ENCODE measurements around the gene PDZK1IP1.
"Not testable (repeated sequence)": the region's sequence is repeated elsewhere in the genome, so short reads cannot be mapped to it uniquely, and the experiment has no call there.

Gene PDZK1IP1

GRCh38 chr1:47179017-47179987 lies 10.5 kb downstream of the PDZK1IP1 start:
- peak; percentile 87 for DNase-seq

GRCh38 chr1:47178654-47179016 lies 11.2 kb downstream of the PDZK1IP1 start:
- no peak for DNase-seq

- no peak for DNase-seq
These were observed 11.8 kb downstream of the PDZK1IP1 start for GRCh38 chr1:47178020-47178419.

- peak; percentile 72 for DNase-seq
These were observed 14.5 kb downstream of the PDZK1IP1 start for GRCh38 chr1:47175227-47175934.

- no peak for DNase-seq
These were observed 15.2 kb downstream of the PDZK1IP1 start for GRCh38 chr1:47174656-47175020.

GRCh38 chr1:47172782-47173181 lies 17.1 kb downstream of the PDZK1IP1 start:
- no peak for DNase-seq

- DNase-seq, result no peak
These were observed 25.3 kb downstream of the PDZK1IP1 start for GRCh38 chr1:47164552-47164951.

GRCh38 chr1:47161298-47162040 lies 28.4 kb downstream of the PDZK1IP1 start:
- DNase-seq, result no peak

- DNase-seq, result no peak
These were observed 29.1 kb downstream of the PDZK1IP1 start for GRCh38 chr1:47160716-47161115.

GRCh38 chr1:47157957-47158356 lies 31.9 kb downstream of the PDZK1IP1 start:
- not testable (repeated sequence) for DNase-seq

- not testable (repeated sequence) for DNase-seq
These were observed 33.4 kb downstream of the PDZK1IP1 start for GRCh38 chr1:47156457-47156856.

- DNase-seq, result not testable (repeated sequence)
These were observed 40.7 kb downstream of the PDZK1IP1 start for GRCh38 chr1:47149162-47149561.

GRCh38 chr1:47147047-47147785 lies 42.6 kb downstream of the PDZK1IP1 start:
- DNase-seq, result no peak

GRCh38 chr1:47146495-47146894 lies 43.3 kb downstream of the PDZK1IP1 start:
- not testable (repeated sequence) for DNase-seq

GRCh38 chr1:47143654-47144053 lies 46.2 kb downstream of the PDZK1IP1 start:
- not testable (repeated sequence) for DNase-seq

GRCh38 chr1:47140358-47140757 lies 49.5 kb downstream of the PDZK1IP1 start:
- DNase-seq, result not testable (repeated sequence)

GRCh38 chr1:47137925-47138615 lies 51.8 kb downstream of the PDZK1IP1 start:
- no peak for DNase-seq

- DNase-seq, result no peak
These were observed 52.6 kb downstream of the PDZK1IP1 start, which contains the start of gene CYP4A22 for GRCh38 chr1:47137198-47137597. Gene CYP4A22 (plus strand): TSS chr1:47137441. CDS start chr1:47137486, 45 bp downstream.
